HG02623 (cell line): ENCODE data around the gene STAB2.

Source experiments
- ATAC-seq: cut with Tn5 transposase; IDR thresholded peaks from one replicate; pipeline ENCODE4 v1.9.1; 2021; ENCODE audit warnings: moderate library complexity; ENCODE audit not compliant: unreplicated experiment

Gene STAB2

DNA sequence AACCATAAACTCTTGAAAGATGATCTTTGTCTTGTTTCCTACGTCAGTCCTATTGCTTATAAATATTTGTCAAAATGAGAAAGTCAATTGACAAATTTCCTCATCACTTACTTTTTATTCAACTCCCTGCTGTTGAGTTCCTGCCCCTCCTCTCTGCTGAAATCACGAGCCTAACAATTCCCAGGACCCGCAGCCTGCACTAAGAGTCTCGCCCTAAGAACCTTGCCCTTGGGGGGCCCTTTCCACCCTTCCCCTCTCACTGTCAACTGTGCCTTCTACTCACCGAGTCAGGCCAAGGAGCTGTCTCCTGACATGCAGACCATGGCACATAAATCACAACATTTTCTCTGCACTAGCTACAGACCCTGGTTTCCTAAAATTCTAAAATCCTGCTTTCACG, 99.0 kb downstream of the STAB2 start:
- no peak for ATAC-seq

DNA sequence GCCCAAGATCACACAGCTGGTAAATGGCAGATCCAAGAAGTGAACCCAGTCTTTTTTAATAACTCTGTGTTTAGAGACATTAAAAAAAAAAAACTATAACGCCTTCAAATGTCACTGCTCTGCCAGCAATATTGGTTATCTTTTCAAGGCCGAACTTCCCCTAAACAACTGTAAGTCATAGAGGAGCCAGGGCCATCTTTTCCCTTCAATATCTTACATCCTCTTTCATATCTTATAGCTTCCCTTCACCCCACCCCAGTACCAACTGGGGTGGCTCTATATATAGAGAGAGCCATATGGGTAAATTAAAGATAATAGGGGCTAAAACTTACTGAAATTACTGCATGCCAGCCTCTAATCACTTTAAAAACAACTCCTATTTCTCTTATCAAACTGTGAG, 100.2 kb downstream of the STAB2 start:
- ATAC-seq, result no peak

DNA sequence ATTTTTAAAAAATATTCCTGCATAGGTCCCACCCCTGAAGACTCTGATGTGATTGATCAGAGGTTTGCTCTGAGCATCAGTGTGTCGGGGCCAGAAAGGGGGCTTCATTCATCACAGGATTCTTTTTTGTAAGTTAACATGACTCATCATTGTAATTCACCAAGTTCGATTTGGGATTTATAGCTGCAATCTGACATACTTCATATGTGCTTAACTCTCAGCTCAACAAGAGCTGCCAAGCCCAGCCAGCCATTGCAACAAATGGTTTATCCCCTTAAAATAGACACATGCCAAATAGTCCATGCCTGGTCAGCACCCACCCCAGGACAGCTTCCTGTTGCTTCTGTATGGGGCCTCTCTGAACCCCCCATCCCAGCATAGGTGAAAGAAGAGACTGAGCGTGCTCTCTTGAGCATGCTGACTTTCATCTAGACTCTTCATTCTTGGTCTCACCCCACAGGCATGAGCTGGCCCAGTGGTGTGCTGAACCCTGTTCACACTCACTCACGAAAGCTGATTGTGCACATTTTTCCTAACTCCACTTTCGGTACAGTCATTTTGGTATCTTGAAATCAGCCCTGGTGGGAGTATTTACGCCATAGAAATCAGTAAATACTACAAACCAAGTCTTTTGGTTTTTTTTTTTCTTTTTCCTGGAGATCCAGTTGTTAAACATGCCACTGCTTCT, 101.4 kb downstream of the STAB2 start:
- no peak for ATAC-seq

DNA sequence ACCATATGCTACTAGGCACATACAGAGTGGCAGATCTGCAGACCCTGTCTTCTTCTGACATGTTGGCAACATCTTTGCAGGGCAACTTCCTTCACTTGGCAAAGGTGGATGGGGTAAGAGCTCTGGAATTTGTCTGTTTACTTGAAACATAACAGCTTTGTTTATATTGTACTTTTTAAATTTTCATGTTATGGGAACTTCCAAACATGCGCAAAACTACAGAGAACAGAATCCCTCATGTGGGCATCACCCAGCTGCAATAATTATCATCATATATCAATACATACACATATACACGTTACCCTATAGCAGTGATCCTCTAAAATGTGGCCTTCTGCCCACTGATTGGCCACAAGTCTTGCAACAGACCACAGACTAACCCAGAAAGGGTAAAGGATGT, 103.4 kb downstream of the STAB2 start:
- no peak for ATAC-seq

DNA sequence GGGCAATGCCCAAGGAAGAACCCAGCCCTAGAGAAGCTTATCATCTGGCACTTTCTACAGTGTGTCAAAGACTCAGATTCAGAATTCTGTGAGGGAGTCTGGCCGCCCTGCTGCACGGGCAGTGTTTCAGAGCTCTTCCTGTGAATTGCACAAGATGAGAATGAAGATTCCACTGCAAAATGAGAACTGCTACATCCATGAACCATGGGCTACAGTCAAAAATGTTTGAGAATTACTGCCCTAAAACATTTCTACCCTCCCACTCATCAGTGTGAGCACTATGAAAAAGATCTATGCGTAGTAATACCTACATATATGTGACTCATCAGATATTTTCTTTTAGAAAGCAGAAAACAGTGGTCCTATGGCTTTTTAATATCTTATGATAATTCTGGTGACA, 104.0 kb downstream of the STAB2 start:
- ATAC-seq, result no peak

DNA sequence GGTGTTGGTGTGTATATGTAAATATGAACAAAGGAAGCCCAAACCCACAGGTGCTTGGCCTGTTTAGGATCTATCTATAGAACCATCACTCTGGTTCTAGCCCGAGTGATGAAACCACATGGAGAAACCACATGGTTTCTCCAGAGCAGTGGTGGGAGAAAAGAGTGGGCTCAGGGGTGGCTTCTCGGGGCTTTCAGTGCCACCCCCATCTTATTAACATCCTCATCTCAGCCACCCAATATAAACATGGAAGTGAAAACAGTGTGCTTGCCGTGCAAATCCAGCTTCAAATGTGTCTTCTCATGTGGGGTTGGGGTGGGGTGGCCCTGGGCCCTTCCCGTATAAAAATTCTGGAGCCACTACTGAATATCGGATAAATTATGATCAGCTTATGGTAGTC, 109.0 kb downstream of the STAB2 start:
- ATAC-seq, result no peak

DNA sequence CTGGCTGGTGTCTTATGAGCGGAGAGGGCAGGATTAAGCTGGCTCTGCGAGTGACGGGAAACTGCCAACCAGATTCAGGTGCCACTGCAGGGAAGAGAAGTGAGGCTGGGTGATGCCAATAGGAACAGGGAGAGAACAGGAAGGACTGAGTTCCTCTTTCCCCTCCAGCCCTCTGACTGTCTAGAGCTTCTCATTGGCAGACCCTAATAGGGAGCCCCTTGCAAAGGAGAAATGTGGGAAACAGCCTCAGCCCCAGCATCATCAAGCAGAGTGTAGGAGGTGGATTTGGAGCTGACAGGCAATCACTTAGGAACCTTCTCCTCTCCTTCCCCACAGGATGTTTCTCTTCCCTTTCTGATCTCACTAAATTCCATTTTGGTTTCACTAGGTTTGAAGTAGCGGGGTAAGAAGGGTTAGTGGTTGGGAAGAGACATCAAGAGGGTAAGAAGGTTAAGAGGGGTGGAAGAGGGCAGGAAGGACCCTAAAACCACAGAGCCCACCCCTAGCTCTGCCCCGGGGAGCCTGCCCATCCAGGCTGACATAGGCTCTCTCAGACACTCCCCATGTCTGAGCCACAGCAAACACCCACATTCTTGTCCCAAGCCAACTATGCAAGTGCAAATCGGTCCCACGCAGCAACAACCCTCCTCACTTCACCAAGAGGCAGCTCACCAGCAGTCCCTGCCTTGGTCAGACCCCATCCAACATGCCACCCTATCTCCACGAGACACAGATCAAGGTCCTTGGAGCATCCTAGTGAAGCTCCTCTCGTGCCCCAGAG, 111.1 kb downstream of the STAB2 start:
- ATAC-seq, result no peak

DNA sequence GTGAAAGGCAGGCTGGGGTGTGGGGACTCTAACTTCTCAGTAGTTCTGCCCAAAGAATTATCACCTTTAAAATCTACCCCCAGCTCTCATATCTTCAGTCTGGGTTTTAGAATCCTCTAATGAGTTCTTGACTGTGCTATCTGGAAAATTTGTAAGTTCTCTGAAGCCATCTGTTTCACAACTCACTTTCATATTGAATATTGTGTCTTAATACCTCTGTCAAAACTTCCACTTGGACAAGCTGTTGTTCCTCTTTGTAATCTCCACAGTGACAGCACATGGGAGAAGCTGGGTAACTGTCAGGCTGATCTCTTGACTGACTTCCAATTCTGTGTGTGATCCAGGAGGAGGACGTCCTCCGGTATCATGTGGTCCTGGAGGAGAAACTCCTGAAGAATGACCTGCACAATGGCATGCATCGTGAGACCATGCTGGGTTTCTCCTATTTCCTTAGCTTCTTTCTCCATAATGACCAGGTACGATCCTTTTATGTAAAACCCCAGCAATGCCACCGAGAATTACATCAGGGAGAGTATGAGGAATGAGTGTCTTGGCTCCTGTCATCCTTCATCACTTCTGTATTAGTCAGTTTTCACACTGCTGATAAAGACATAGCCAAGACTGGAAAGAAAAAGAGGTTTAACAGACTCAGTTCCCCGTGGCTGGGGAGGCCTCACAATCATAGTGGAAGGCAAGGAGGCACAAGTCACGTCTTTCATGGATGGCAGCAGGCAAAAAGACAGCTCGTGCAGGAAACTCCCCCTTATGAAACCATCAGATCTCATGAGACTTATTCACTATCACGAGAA, 111.9 kb downstream of the STAB2 start:
- no peak for ATAC-seq

DNA sequence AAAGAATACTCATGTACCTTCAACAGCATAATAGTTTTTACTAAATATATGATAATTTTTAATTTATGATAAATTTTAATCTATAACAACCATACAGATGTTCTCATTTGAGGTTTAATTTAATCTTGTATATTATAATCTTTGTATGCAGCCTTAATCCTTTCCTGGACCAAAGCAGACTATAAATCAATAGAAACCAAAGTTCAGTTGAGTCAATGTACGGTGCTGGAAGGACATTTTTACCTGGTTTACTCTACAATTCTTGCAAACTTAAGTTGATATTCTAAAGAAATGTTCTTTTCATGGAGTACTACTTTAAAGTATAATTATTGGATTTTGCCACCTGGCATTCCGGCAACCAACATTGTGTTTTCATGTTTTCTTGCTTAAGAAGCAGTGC, 118.0 kb downstream of the STAB2 start:
- no peak for ATAC-seq

DNA sequence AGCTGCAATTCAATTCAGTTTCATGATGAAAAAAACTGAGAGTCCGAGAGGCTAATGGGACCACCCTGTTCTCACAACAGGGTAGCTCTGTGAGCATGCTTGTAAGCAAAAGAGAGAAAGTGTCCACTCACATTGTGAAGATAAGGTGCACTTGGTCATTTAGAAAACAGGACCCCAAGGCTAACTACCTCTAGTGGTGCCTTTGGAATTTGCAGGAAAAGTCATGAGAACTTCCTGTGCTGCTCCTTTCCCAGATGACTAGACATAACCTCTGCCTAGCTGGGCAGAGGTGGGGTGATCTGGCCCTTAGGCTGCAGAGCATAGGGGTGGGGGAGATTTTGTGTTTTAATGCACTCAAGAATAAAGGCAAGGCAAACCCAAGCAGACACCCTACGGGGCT, 118.9 kb downstream of the STAB2 start:
- no peak for ATAC-seq

DNA sequence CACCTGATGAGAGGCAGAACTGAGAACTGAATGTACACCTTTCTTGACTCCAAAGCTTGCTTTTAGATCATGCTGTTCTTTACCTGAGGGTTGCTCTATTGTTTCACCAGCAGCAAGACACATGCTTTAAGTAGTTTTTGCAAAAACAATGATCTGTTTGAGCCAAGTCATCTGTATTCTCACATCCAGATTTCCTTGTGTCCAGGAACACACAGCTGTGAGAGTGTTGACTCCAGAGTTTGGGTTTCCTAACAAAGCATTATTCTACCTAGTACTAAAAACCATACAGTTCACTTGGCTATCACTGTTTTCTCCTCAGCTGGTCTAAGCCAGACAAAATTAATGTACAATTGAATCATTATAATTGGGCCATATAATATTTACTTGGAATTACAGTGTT, 120.4 kb downstream of the STAB2 start:
- no peak for ATAC-seq

DNA sequence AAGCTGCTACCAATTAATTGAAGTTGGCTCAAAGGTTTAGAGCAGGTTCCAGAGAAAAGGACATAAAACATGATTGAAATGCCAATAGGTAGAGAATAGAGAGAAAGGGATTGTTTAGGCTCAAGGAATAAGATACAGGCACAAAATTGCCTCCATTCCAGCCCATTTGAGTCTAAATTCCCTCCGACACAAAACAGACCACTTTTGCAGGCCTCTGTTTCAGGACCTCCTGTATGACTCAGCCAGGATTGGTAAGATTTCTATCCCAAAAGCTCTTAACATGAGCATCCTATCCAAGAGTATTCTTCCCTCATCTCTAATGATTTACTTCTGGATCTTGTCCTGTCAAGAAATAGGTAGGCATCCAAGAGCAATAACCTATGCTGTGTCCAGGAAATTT, 123.5 kb downstream of the STAB2 start:
- no peak for ATAC-seq

DNA sequence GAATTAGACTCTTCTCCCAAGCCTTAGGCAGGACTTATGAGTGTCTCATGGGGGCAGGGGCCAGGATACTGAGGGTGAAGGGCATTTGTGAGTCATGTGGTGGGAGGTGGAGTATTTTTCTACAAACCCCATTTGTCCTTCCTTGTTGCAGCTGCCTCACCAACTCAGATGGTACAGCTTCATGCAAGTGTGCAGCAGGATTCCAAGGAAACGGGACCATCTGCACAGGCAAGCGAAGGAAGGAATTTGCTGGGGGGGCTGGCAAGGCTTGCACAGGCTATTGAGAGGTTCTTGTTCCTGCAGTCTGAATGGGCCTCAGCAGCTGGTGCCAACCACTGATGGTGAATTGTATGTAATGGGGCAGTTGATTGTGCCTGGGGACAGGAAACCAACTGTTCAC, 125.1 kb downstream of the STAB2 start:
- ATAC-seq, result no peak

DNA sequence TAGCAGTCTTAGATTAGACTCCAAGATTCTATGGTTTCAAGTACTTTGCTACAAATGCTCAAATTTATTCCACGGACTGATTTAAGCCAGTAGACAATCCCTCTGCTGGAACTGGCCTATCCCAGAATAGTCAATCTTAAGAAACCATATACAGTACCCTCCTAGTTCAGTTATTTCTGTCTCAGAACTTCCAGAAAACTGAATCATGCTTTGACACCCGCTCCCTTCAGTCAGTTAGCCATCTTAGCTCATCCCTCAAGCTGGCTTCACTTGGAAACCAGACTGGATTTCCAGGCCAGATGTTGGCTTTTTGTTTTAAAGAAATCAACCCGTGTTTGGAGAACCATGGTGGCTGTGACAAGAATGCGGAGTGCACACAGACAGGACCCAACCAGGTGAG, 128.4 kb downstream of the STAB2 start:
- no peak for ATAC-seq

DNA sequence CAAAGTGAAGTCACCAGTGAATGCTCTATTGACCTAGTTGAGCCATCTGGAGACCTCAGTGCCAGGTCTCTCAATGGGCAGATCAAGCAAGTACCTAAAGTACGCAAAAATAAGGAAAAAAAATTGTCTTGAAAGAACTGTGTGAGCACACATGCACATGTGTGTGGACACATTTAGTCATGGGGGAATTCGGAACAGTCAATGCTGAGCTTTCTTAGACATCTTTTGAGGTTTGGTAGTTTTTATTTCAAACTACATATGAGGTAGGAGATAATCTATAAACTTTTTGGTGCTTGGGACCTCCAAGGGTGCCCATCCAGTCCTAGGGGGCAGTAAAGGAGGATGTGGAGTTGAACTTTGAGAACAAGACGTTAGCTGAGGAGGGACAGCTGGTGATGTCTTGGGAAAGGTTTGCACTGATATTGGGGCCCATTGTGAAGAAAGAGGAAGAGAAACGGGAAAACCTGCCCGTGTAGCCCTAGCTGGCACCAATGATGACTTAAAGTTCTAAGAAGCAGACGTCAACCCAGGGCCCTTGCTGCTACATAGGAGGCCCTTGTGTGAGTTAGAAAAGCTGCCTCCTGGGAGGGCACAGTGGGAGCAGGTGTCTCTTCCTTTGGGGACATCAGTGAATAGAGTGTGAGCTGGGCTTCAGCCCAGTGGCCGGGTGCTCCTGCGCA, 129.6 kb downstream of the STAB2 start:
- no peak for ATAC-seq

DNA sequence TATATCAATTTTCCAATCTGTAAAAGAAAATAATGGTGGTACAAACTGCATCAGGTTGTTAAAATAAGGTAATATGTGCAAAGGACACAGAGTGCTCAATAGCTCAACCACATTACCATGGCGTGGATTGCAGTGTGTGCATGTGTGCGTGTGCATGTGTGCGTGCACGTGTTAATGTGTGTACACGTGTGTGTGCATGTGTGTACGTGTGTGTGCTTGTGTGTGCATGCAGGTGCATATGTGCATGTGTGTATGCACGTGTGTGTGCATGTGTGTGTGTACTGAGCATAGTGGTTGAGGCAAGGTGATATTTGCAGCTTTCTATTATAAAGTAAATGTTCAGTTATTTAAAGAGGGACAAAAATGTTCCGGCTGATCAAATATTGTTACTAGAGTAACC, 138.3 kb downstream of the STAB2 start:
- ATAC-seq, result no peak

DNA sequence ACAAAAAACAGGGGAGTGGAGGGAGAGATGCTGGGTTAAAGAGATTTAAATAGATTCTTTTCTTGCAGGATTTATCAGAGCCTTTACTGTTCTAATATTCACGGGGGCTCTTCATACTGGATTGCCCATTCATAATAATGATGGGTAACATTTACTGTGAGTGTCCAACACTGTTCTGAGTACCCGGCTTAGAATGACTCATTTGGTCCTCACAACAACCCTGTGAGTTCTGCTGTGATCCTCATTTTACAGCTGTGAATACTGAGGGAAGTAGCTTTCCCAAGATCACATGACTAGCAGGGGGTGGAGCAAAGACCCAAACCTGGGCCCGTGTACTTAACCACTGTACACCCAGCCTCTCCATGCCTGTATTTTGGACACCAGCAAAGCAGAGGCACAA, 140.6 kb downstream of the STAB2 start:
- ATAC-seq, result no peak

DNA sequence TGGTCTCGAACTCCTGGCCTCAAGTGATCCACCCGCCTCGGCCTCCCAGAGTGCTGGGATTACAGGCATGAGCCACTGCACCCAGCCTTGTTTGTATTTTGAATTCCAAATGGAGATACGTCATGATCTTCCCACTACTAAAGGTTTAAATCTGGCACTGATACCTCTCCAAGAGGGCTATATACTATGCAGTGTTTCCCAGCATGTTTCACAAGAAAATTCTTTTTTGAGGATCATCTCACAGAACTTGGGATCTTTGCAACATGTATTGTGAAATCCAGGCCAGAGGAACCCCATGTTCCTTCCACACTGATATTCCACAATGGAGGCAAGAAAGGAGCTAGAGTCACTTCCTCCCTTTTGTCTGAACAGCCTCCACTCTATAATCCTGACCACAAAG, 141.2 kb downstream of the STAB2 start:
- no peak for ATAC-seq

DNA sequence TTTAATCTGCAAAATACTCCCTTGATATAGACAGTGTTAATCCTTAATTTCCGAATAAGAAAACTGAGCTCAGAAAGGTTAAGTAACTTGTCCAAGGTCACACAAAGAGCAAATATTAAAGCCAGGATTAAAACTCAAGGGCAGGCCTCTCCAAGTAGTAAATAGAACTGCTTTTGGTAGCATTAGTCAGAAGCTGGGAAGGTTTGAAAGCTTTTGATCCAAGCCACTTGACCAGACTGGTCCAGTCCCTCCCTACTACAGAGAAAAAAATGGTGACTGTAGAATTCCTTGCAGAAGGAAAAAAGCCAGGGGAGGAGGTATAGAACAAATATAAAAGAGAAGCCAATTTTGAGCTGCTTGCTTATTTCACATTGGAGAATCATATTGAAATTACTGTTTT, 142.4 kb downstream of the STAB2 start:
- ATAC-seq, result no peak

DNA sequence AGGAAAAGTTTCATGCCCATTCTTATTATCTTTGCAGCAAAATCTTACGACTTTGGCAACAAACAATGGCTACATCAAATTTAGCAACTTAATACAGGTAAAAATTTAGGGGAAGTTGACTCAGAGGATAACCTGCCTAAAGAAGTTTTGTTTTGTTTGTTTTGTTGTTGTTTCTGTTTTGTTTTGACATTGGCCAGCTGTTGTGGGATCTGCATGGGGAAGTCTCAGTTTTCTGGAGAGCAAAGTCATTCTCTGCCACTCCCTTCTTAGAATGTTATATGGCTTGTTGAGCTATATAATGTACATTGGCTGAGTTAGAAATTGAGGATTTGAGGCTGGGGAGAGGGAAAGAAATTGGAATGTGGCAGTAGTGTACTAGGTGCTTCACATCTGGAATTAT, 144.5 kb downstream of the STAB2 start:
- no peak for ATAC-seq

DNA sequence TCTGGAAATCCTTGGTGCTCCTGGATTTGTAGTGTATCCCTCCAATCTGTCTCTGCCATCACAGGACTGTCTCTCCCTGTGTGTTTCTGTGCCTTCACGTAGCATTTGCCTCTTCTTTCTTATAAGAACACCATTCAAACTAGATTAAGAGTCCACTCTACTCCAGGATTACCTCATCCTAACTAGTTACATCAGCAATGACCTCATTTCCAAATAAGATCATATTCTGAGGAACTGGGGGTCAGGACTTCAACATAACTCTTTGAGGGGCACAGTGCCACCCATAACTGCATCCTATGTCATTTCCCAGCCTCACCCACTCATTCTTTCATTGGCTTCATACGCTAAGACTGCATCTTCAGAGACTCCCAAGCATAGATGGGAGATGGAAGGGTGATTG, 147.8 kb downstream of the STAB2 start:
- ATAC-seq, result no peak
